ENCODE data around the gene NPTX1. TPM values are rescaled to one million over a fixed set of nuclear protein-coding genes. Genes with fewer than 3 reads are reported as not detected.

The NPTX1 gene
- total RNA-seq, 1 donor = under 0.01 TPM

- Histone ChIP-seq H3K27me3 (ENCODE audit: insufficient read depth, low read length) (peaks cover 19% of the 10 kb centered on the region), H3K4me1 (ENCODE audit: insufficient read depth, low read length) (no peaks in the 10 kb centered on the region), H3K4me3 (ENCODE audit: low read length) (no peak overlapping the region)
These were observed 11.9 kb downstream of the NPTX1 start for GRCh38 chr17:80464486-80464885.

GRCh38 chr17:80463784-80464400, 12.5 kb downstream of the NPTX1 start:
- H3K4me1 ChIP-seq (ENCODE audit: insufficient read depth, low read length) = no peaks in the 10 kb centered on the region
- H3K9me3 ChIP-seq (ENCODE audit: low read depth, low read length) = no peaks in the 10 kb centered on the region
- peaks cover 18% of the 10 kb centered on the region for H3K27me3 ChIP-seq (ENCODE audit: insufficient read depth, low read length)
- H3K4me3 ChIP-seq (ENCODE audit: low read length) = no peak overlapping the region

More at GRCh38 chr17:80464486-80464885, 11.9 kb downstream of the NPTX1 start:
- no peaks in the 10 kb centered on the region for H3K9me3 ChIP-seq (ENCODE audit: low read depth, low read length)

GRCh38 chr17:80461528-80462160, 14.8 kb downstream of the NPTX1 start:
- Histone ChIP-seq H3K27me3 (ENCODE audit: insufficient read depth, low read length) (peaks cover 2% of the 10 kb centered on the region), H3K9me3 (ENCODE audit: low read depth, low read length) (no peaks in the 10 kb centered on the region), H3K4me3 (ENCODE audit: low read length) (no peak overlapping the region), H3K4me1 (ENCODE audit: insufficient read depth, low read length) (peaks cover 8% of the 10 kb centered on the region)

GRCh38 chr17:80460429-80460834, 16.0 kb downstream of the NPTX1 start:
- H3K4me1 ChIP-seq (ENCODE audit: insufficient read depth, low read length) = peaks cover 9% of the 10 kb centered on the region
- H3K27me3 ChIP-seq (ENCODE audit: insufficient read depth, low read length) = peaks cover under 1% of the 10 kb centered on the region
- no peaks in the 10 kb centered on the region for H3K9me3 ChIP-seq (ENCODE audit: low read depth, low read length)
- H3K4me3 ChIP-seq (ENCODE audit: low read length) = no peak overlapping the region

- H3K4me1 ChIP-seq (ENCODE audit: insufficient read depth, low read length) = peaks cover 15% of the 10 kb centered on the region
- H3K27me3 ChIP-seq (ENCODE audit: insufficient read depth, low read length) = no peaks in the 10 kb centered on the region
These were observed 17.2 kb downstream of the NPTX1 start for GRCh38 chr17:80459234-80459633.

GRCh38 chr17:80458016-80458415, 18.4 kb downstream of the NPTX1 start:
- Histone ChIP-seq H3K27me3 (ENCODE audit: insufficient read depth, low read length) (no peaks in the 10 kb centered on the region), H3K4me3 (ENCODE audit: low read length) (no peak overlapping the region), H3K9me3 (ENCODE audit: low read depth, low read length) (no peaks in the 10 kb centered on the region), H3K4me1 (ENCODE audit: insufficient read depth, low read length) (peaks cover 22% of the 10 kb centered on the region)

More at GRCh38 chr17:80459234-80459633, 17.2 kb downstream of the NPTX1 start:
- Histone ChIP-seq H3K4me3 (ENCODE audit: low read length) (no peak overlapping the region), H3K9me3 (ENCODE audit: low read depth, low read length) (no peaks in the 10 kb centered on the region)

GRCh38 chr17:80457236-80457856, 19.1 kb downstream of the NPTX1 start:
- H3K4me3 ChIP-seq (ENCODE audit: low read length) = no peak overlapping the region
- no peaks in the 10 kb centered on the region for H3K27me3 ChIP-seq (ENCODE audit: insufficient read depth, low read length)
- peaks cover 22% of the 10 kb centered on the region for H3K4me1 ChIP-seq (ENCODE audit: insufficient read depth, low read length)
- H3K9me3 ChIP-seq (ENCODE audit: low read depth, low read length) = no peaks in the 10 kb centered on the region

GRCh38 chr17:80456465-80457235, 19.8 kb downstream of the NPTX1 start:
- Histone ChIP-seq H3K9me3 (ENCODE audit: low read depth, low read length) (no peaks in the 10 kb centered on the region), H3K27me3 (ENCODE audit: insufficient read depth, low read length) (no peaks in the 10 kb centered on the region), H3K4me3 (ENCODE audit: low read length) (no peak overlapping the region), H3K4me1 (ENCODE audit: insufficient read depth, low read length) (peaks cover 22% of the 10 kb centered on the region)

- Histone ChIP-seq H3K4me3 (ENCODE audit: low read length) (no peak overlapping the region), H3K4me1 (ENCODE audit: insufficient read depth, low read length) (peaks cover 22% of the 10 kb centered on the region), H3K9me3 (ENCODE audit: low read depth, low read length) (no peaks in the 10 kb centered on the region)
These were observed 20.6 kb downstream of the NPTX1 start for GRCh38 chr17:80455784-80456183.

GRCh38 chr17:80455336-80455710, 21.1 kb downstream of the NPTX1 start:
- Histone ChIP-seq H3K4me1 (ENCODE audit: insufficient read depth, low read length) (peaks cover 22% of the 10 kb centered on the region), H3K4me3 (ENCODE audit: low read length) (peak overlapping the region; percentile 67), H3K27me3 (ENCODE audit: insufficient read depth, low read length) (no peaks in the 10 kb centered on the region), H3K9me3 (ENCODE audit: low read depth, low read length) (no peaks in the 10 kb centered on the region)

More at GRCh38 chr17:80455784-80456183, 20.6 kb downstream of the NPTX1 start:
- H3K27me3 ChIP-seq (ENCODE audit: insufficient read depth, low read length) = no peaks in the 10 kb centered on the region

- Histone ChIP-seq H3K4me3 (ENCODE audit: low read length) (peak overlapping the region; percentile 67), H3K4me1 (ENCODE audit: insufficient read depth, low read length) (peaks cover 22% of the 10 kb centered on the region), H3K27me3 (ENCODE audit: insufficient read depth, low read length) (no peaks in the 10 kb centered on the region), H3K9me3 (ENCODE audit: low read depth, low read length) (no peaks in the 10 kb centered on the region)
These were observed 21.7 kb downstream of the NPTX1 start for GRCh38 chr17:80454557-80455335.

- H3K4me1 ChIP-seq (ENCODE audit: insufficient read depth, low read length) = peaks cover 22% of the 10 kb centered on the region
- no peaks in the 10 kb centered on the region for H3K27me3 ChIP-seq (ENCODE audit: insufficient read depth, low read length)
- H3K4me3 ChIP-seq (ENCODE audit: low read length) = peak overlapping the region; percentile 67
- H3K9me3 ChIP-seq (ENCODE audit: low read depth, low read length) = no peaks in the 10 kb centered on the region
These were observed 22.3 kb downstream of the NPTX1 start for GRCh38 chr17:80453998-80454556.

- Histone ChIP-seq H3K9me3 (ENCODE audit: low read depth, low read length) (no peaks in the 10 kb centered on the region), H3K27me3 (ENCODE audit: insufficient read depth, low read length) (no peaks in the 10 kb centered on the region), H3K4me1 (ENCODE audit: insufficient read depth, low read length) (peaks cover 22% of the 10 kb centered on the region), H3K4me3 (ENCODE audit: low read length) (no peak overlapping the region)
These were observed 23.0 kb downstream of the NPTX1 start for GRCh38 chr17:80453126-80453997.

Measured in mononuclear cell (primary cell).